ENCODE results near the gene TTC9B.

GRCh38 chr19:40245506-40246128 lies 27.4 kb upstream of the TTC9B start:
- TF ChIP-seq TAF1 (IDR thresholded peaks at IDR 0.05; ENCODE audit: low read depth, low read length) = no peak
- TF ChIP-seq, protein P1, sequence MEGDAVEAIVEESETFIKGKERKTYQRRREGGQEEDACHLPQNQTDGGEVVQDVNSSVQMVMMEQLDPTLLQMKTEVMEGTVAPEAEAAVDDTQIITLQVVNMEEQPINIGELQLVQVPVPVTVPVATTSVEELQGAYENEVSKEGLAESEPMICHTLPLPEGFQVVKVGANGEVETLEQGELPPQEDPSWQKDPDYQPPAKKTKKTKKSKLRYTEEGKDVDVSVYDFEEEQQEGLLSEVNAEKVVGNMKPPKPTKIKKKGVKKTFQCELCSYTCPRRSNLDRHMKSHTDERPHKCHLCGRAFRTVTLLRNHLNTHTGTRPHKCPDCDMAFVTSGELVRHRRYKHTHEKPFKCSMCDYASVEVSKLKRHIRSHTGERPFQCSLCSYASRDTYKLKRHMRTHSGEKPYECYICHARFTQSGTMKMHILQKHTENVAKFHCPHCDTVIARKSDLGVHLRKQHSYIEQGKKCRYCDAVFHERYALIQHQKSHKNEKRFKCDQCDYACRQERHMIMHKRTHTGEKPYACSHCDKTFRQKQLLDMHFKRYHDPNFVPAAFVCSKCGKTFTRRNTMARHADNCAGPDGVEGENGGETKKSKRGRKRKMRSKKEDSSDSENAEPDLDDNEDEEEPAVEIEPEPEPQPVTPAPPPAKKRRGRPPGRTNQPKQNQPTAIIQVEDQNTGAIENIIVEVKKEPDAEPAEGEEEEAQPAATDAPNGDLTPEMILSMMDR (IDR thresholded peaks at IDR 0.05; ENCODE audit: control extremely low read depth in 1 of 3, insufficient read depth in 1 of 3, low read depth in 1 of 3, low read length in 3 of 3) = no peak
- no peak for TF ChIP-seq EP300 (IDR thresholded peaks at IDR 0.05; ENCODE audit: borderline replicate concordance in 1 of 2, low read depth in 2 of 2, low read length in 2 of 2)
- no peak for TF ChIP-seq BCL11A (IDR thresholded peaks at IDR 0.05; ENCODE audit: low read depth in 2 of 2, low read length in 2 of 2)
- no peak for TF ChIP-seq POLR2AphosphoS5 (IDR thresholded peaks at IDR 0.05; ENCODE audit: low read depth, low read length)
- no peak for TF ChIP-seq POU5F1 (IDR thresholded peaks at IDR 0.05; ENCODE audit: low read depth, low read length)
- no peak for TF ChIP-seq EZH2 (IDR thresholded peaks at IDR 0.05; ENCODE audit: low read depth, low read length, severe bottlenecking)
- TF ChIP-seq, protein P2, sequence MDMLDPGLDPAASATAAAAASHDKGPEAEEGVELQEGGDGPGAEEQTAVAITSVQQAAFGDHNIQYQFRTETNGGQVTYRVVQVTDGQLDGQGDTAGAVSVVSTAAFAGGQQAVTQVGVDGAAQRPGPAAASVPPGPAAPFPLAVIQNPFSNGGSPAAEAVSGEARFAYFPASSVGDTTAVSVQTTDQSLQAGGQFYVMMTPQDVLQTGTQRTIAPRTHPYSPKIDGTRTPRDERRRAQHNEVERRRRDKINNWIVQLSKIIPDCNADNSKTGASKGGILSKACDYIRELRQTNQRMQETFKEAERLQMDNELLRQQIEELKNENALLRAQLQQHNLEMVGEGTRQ (IDR thresholded peaks at IDR 0.05; ENCODE audit: low read length) = no peak
- TF ChIP-seq ATF2 (IDR thresholded peaks at IDR 0.05; ENCODE audit: low read length) = no peak
- no peak for TF ChIP-seq TEAD4 (IDR thresholded peaks at IDR 0.05; ENCODE audit: low read depth, low read length)

Measured in H1 (cell line).